H1 (cell line): Measurements from ENCODE around the gene GBE1. TPM values are rescaled to one million over a fixed set of nuclear protein-coding genes. Genes with fewer than 3 reads are reported as not detected.

Source experiments
- CTCF ChIA-PET: fragments of 300-600 bp; sonication (Branson Sonifier 250); formaldehyde crosslinking; loops from one replicate; lab custom pipeline; 2021; ENCODE audit not compliant: partially characterized antibody; lab: Charles Lee
- POLR2A ChIA-PET: fragments of 300-600 bp; sonication (Branson Sonifier 250); formaldehyde crosslinking; loops from one replicate; lab custom pipeline; 2021; ENCODE audit warnings: inconsistent platforms; ENCODE audit not compliant: partially characterized antibody; lab: Charles Lee
- DNase-seq, 2 experiments: peaks; one replicate each; pipeline versions ENCODE4 v3.0.0 to v3.0.0-alpha.2; 2010 to 2022; ENCODE audit warnings: low spot score in 2 of 2, low read depth in 1 of 2, mixed read lengths in 1 of 2
- FAIRE-seq: peaks from 2 replicates; lab custom pipeline; 2011; peaks lifted over from hg19 to GRCh38; lab: Jason Lieb, UNC
- H2AFZ ChIP-seq: 2 replicates; pipeline ENCODE4 v1.8.1; 2012; ENCODE audit warnings: low read length, inconsistent platforms
- H2AK5ac ChIP-seq: 2 replicates; pipeline ENCODE4 v1.6.1; 2013; ENCODE audit warnings: low read depth, low read length
- H2BK120ac ChIP-seq: replicated peaks from 2 replicates; pipeline ENCODE3; 2013; ENCODE audit warnings: low read depth, low read length, inconsistent platforms
- H2BK12ac ChIP-seq: 2 replicates; pipeline ENCODE4 v1.6.1; 2013; ENCODE audit warnings: low read depth, low read length
- H2BK15ac ChIP-seq: 2 replicates; pipeline ENCODE4 v1.6.1; 2013; ENCODE audit warnings: low read length
- H2BK20ac ChIP-seq: 2 replicates; pipeline ENCODE4 v1.6.1; 2013; ENCODE audit warnings: low read length
- H2BK5ac ChIP-seq: 2 replicates; pipeline ENCODE4 v1.6.1; 2013; ENCODE audit warnings: low read depth, low read length
- H3K14ac ChIP-seq: 2 replicates; pipeline ENCODE4 v1.6.1; 2013; ENCODE audit warnings: inconsistent platforms; ENCODE audit not compliant: insufficient read length
- H3K18ac ChIP-seq: 2 replicates; pipeline ENCODE4 v1.6.1; 2013; ENCODE audit warnings: low read length; ENCODE audit errors: extremely low read depth
- H3K23ac ChIP-seq: 2 replicates; pipeline ENCODE4 v1.6.1; 2013; ENCODE audit warnings: inconsistent platforms; ENCODE audit not compliant: insufficient read length
- H3K23me2 ChIP-seq: 2 replicates; pipeline ENCODE4 v1.6.1; 2013; ENCODE audit warnings: low read depth, low read length
- H3K27ac ChIP-seq: 2 replicates; pipeline ENCODE4 v1.6.1; 2011; ENCODE audit warnings: low read depth, low read length, inconsistent platforms
- H3K27me3 ChIP-seq, 4 experiments: replicated peaks in 1 of 4; 1 replicate in 1 of 4; 2 replicates in 3 of 4; pipeline versions ENCODE4 v1.6.1 to v1.8.1; 2011 to 2013; ENCODE audit warnings: low read length in 3 of 4, mild to moderate bottlenecking in 3 of 4, inconsistent platforms in 2 of 4, mixed read lengths in 2 of 4, moderate library complexity in 1 of 4; ENCODE audit not compliant: control insufficient read depth in 3 of 4, insufficient read depth in 3 of 4; ENCODE audit errors: extremely low read depth in 1 of 4
- H3K36me3 ChIP-seq, 4 experiments: 2 replicates each; pipeline versions ENCODE4 v1.6.1 to v1.8.1; 2011 to 2013; ENCODE audit warnings: mild to moderate bottlenecking in 4 of 4, low read length in 3 of 4, moderate library complexity in 2 of 4, control low read depth in 1 of 4, inconsistent platforms in 1 of 4; ENCODE audit not compliant: insufficient read depth in 4 of 4, control insufficient read depth in 2 of 4
- H3K4ac ChIP-seq: replicated peaks from 2 replicates; pipeline ENCODE3; 2013; ENCODE audit warnings: low read length, low read depth, mixed read lengths, inconsistent platforms; ENCODE audit not compliant: insufficient read length
- H3K4me1 ChIP-seq, 4 experiments: replicated peaks in 1 of 4; 1 replicate in 1 of 4; 2 replicates in 3 of 4; pipeline versions ENCODE4 v1.6.1 to v1.8.1; 2011 to 2013; ENCODE audit warnings: low read length in 3 of 4, inconsistent platforms in 2 of 4, mixed read lengths in 1 of 4; ENCODE audit not compliant: insufficient read depth in 4 of 4, control insufficient read depth in 3 of 4
- H3K4me2 ChIP-seq, 2 experiments: 2 replicates each; pipeline versions ENCODE4 v1.6.1 to v1.8.1; 2011 to 2013; ENCODE audit warnings: low read depth in 2 of 2, low read length in 2 of 2, control low read depth in 1 of 2, inconsistent platforms in 1 of 2, mild to moderate bottlenecking in 1 of 2; ENCODE audit not compliant: insufficient read depth in 1 of 2
- H3K4me3 ChIP-seq, 4 experiments: fragments of 200-600, 300-600 bp in 1 of 4; sonication (generic), shearing (Covaris generic), sonication (Bioruptor Twin) in 1 of 4; 2 replicates each; pipeline versions ENCODE4 v1.5.1 to v1.8.1; 2011 to 2016; ENCODE audit warnings: low read length in 4 of 4, low read depth in 3 of 4, control low read depth in 2 of 4, inconsistent platforms in 2 of 4, mild to moderate bottlenecking in 2 of 4, mixed read lengths in 1 of 4, moderate library complexity in 1 of 4; ENCODE audit not compliant: insufficient read depth in 2 of 4; ENCODE audit errors: extremely low read depth in 1 of 4
- H3K56ac ChIP-seq: replicated peaks from 2 replicates; pipeline ENCODE3; 2013; ENCODE audit warnings: low read depth, mild to moderate bottlenecking, mixed read lengths, low read length, inconsistent platforms; ENCODE audit not compliant: insufficient read length
- H3K79me1 ChIP-seq: 2 replicates; pipeline ENCODE4 v1.6.1; 2013; ENCODE audit warnings: low read depth, low read length, control low read depth
- H3K79me2 ChIP-seq, 2 experiments: 2 replicates each; pipeline versions ENCODE4 v1.6.1 to v1.8.1; 2012 to 2013; ENCODE audit warnings: low read length in 2 of 2, mild to moderate bottlenecking in 2 of 2, inconsistent platforms in 1 of 2; ENCODE audit not compliant: insufficient read depth in 2 of 2, control insufficient read depth in 1 of 2
- H3K9ac ChIP-seq, 4 experiments: replicated peaks in 1 of 4; 1 replicate in 1 of 4; 2 replicates in 3 of 4; pipeline versions ENCODE4 v1.6.1 to v1.8.1; 2011 to 2013; ENCODE audit warnings: low read depth in 3 of 4, low read length in 3 of 4, control low read depth in 2 of 4, mild to moderate bottlenecking in 2 of 4, moderate library complexity in 2 of 4, inconsistent platforms in 1 of 4; ENCODE audit errors: extremely low read depth in 1 of 4
- H3K9me3 ChIP-seq, 2 experiments: 2 replicates each; pipeline versions ENCODE4 v1.6.1 to v1.8.1; 2012 to 2013; ENCODE audit warnings: mild to moderate bottlenecking in 2 of 2, moderate library complexity in 2 of 2, control low read depth in 1 of 2, inconsistent platforms in 1 of 2, low read depth in 1 of 2, low read length in 1 of 2, mixed read lengths in 1 of 2; ENCODE audit not compliant: insufficient read depth in 2 of 2
- H4K20me1 ChIP-seq, 2 experiments: replicated peaks in 1 of 2; 2 replicates each; pipeline versions ENCODE3 to v1.8.1; 2011 to 2013; ENCODE audit warnings: inconsistent platforms in 2 of 2, low read length in 2 of 2, mild to moderate bottlenecking in 1 of 2; ENCODE audit not compliant: insufficient read depth in 2 of 2, control insufficient read depth in 1 of 2
- H4K5ac ChIP-seq: 2 replicates; pipeline ENCODE4 v1.6.1; 2013; ENCODE audit warnings: low read length, low read depth, mixed read lengths, inconsistent platforms; ENCODE audit not compliant: insufficient read length
- H4K8ac ChIP-seq: 2 replicates; pipeline ENCODE4 v1.8.0; 2013; ENCODE audit warnings: mild to moderate bottlenecking, moderate library complexity, low read length, inconsistent platforms; ENCODE audit not compliant: insufficient read depth; ENCODE audit errors: extremely low read depth
- H4K91ac ChIP-seq: replicated peaks from 2 replicates; pipeline ENCODE3; 2013; ENCODE audit warnings: low read length, mixed read lengths, inconsistent platforms; ENCODE audit not compliant: insufficient read length
- BRCA1 ChIP-seq: IDR thresholded peaks from 2 replicates; pipeline ENCODE4 v1.6.1; 2012; ENCODE audit warnings: low read depth, low read length, improper control_type of control experiment
- CBX8 ChIP-seq: fragments of 300-800, 300-1000 bp; sonication (generic); IDR thresholded peaks from 2 replicates; pipeline ENCODE4 v1.7.1; 2016; ENCODE audit warnings: low read depth, low read length, borderline replicate concordance
- MAX ChIP-seq: IDR thresholded peaks from 2 replicates; pipeline ENCODE4 v1.6.1; 2012; ENCODE audit warnings: inconsistent platforms
- NANOG ChIP-seq: IDR thresholded peaks from 2 replicates; pipeline ENCODE4 v1.6.1; 2011; ENCODE audit warnings: low read length, low read depth, mild to moderate bottlenecking, inconsistent platforms; ENCODE audit not compliant: insufficient read depth, poor library complexity, severe bottlenecking
- RAD21 ChIP-seq, 2 experiments: IDR thresholded peaks in 1 of 2; conservative IDR thresholded peaks in 1 of 2; 2 replicates each; pipeline ENCODE4 v1.6.1; 2011; ENCODE audit warnings: low read depth in 2 of 2, low read length in 2 of 2, improper control_type of control experiment in 1 of 2, inconsistent platforms in 1 of 2, mild to moderate bottlenecking in 1 of 2, moderate library complexity in 1 of 2
- RFX5 ChIP-seq: IDR thresholded peaks from 2 replicates; pipeline ENCODE4 v1.6.1; 2011; ENCODE audit warnings: low read depth, low read length, improper control_type of control experiment, borderline replicate concordance
- RXRA ChIP-seq: IDR thresholded peaks from 2 replicates; pipeline ENCODE4 v1.6.1; 2011; ENCODE audit warnings: low read depth, mild to moderate bottlenecking, low read length, moderate library complexity; ENCODE audit not compliant: insufficient read depth
- SP1 ChIP-seq: IDR thresholded peaks from 2 replicates; pipeline ENCODE4 v1.6.1; 2011; ENCODE audit warnings: low read depth, low read length
- SRF ChIP-seq: IDR thresholded peaks from 2 replicates; pipeline ENCODE4 v1.6.1; 2011; ENCODE audit warnings: mild to moderate bottlenecking, low read depth, low read length, moderate library complexity
- USF2 ChIP-seq: IDR thresholded peaks from 2 replicates; pipeline ENCODE4 v1.6.1; 2011; ENCODE audit warnings: low read length, improper control_type of control experiment
- WGBS, 2 experiments: shearing (Covaris generic) in 1 of 2; methylation state at CpG; one replicate each; pipeline versions ENCODE4 v1.1.6 to v1.1.7; 2013 to 2015; ENCODE audit warnings: low lambda C conversion rate in 2 of 2, mixed read lengths in 2 of 2, inconsistent platforms in 1 of 2, low coverage in 1 of 2, missing lambda C conversion rate in 1 of 2; ENCODE audit not compliant: insufficient replicate concordance in 2 of 2, insufficient coverage in 1 of 2, insufficient read length in 1 of 2; ENCODE audit errors: extremely low coverage in 1 of 2, missing lambda C conversion rate in 1 of 2; 5-methylcytosine and 5-hydroxymethylcytosine counted together
- polyA plus RNA-seq, 7 experiments: library from polyadenylated mRNA; depleted of rRNA in 3 of 7; stranded (reverse) in 5 of 7; unstranded in 2 of 7; fragments of >200 nt in 5 of 7; fragments of 200-250 nt in 2 of 7; gene quantifications; 1 replicate in 5 of 7; 2 replicates in 1 of 7; 4 replicates in 1 of 7; pipeline versions ENCODE4 v1.2.1 to v1.2.3, GENCODE V29; 2011 to 2013; ENCODE audit warnings: missing spikeins in 2 of 7, mixed read lengths in 2 of 7
- total RNA-seq: library from RNA; stranded (reverse); fragmentation: NEBNext Ultra II Directional; extraction: Animal tissue kit (Norgen Biotek cat#: 25700); gene quantifications from 2 replicates; pipeline ENCODE4 v1.2.1, GENCODE V29; 2021
- TF ChIP-seq, protein P1 (sequence below): IDR thresholded peaks from 2 replicates; pipeline ENCODE4 v1.6.1; 2012; ENCODE audit warnings: low read length, inconsistent platforms

Gene GBE1
- total and polyA plus RNA-seq, 2 of the 8 experiments (the other 6 are each of a cell fraction or from before 2014, with no cell fraction given), result 3.3 to 7.3 TPM

- Histone ChIP-seq H3K4me3 (no peak overlapping the region), H3K27ac (no peak overlapping the region), H3K9me3 (peaks cover 0 to 4% of the 10 kb centered on the region in 2 experiments; a peak in 1 of 4 replicates), H3K14ac (no peak overlapping the region), H2BK15ac (no peak overlapping the region), H3K4me1 (peaks cover 0 to 2% (median 0%) of the 10 kb centered on the region in 4 experiments; a peak in 1 of 7 replicates), H2BK20ac (no peak overlapping the region), H2AK5ac (no peak overlapping the region), H3K79me1 (no peaks in the 10 kb centered on the region), H2AFZ (no peak overlapping the region), H3K4ac (no peak overlapping the region), H2BK5ac (no peak overlapping the region), H3K23ac (no peak overlapping the region), H3K4me2 (no peak overlapping the region), H3K79me2 (no peaks in the 10 kb centered on the region), H3K27me3 (no peaks in the 10 kb centered on the region), H4K8ac (no peak overlapping the region), H2BK12ac (no peak overlapping the region), H3K56ac (no peak overlapping the region), H4K91ac (no peak overlapping the region), H3K36me3 (no peaks in the 10 kb centered on the region), H3K9ac (no peak overlapping the region), H3K18ac (no peak overlapping the region), H4K5ac (no peak overlapping the region), H3K23me2 (no peaks in the 10 kb centered on the region; the same call in 1 of the 2 replicates), H2BK120ac (no peak overlapping the region), H4K20me1 (no peaks in the 10 kb centered on the region)
- DNase-seq (no peak), FAIRE-seq (no peak)
- POLR2A ChIA-PET, result no interaction called here
- 88% methylated on average over 2 of the region's 2 CpGs; no CpG with 5 or more reads in 1 of the 2 experiments for WGBS, 2 experiments
- CTCF ChIA-PET, result no interaction called here
- TF ChIP-seq BRCA1 (no peak), SP1 (no peak), USF2 (no peak), RAD21 (IDR thresholded peaks at IDR 0.05 in 1 of 2, conservative IDR thresholded peaks at IDR 0.05 in 1 of 2; ENCODE audit: low read depth in 2 of 2, low read length in 2 of 2) (no peak), CBX8 (no peak), RXRA (no peak), SRF (no peak), MAX (no peak), RFX5 (no peak), NANOG (no peak)
- TF ChIP-seq, protein P1, sequence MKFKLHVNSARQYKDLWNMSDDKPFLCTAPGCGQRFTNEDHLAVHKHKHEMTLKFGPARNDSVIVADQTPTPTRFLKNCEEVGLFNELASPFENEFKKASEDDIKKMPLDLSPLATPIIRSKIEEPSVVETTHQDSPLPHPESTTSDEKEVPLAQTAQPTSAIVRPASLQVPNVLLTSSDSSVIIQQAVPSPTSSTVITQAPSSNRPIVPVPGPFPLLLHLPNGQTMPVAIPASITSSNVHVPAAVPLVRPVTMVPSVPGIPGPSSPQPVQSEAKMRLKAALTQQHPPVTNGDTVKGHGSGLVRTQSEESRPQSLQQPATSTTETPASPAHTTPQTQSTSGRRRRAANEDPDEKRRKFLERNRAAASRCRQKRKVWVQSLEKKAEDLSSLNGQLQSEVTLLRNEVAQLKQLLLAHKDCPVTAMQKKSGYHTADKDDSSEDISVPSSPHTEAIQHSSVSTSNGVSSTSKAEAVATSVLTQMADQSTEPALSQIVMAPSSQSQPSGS, result no peak
Measured at GRCh38 chr3:81769299-81769698, 7.9 kb upstream of the GBE1 start.
